ENCODE results near the gene NELFCD.
"Not testable (repeated sequence)": the region's sequence is repeated elsewhere in the genome, so short reads cannot be mapped to it uniquely, and the experiment has no call there.

The NELFCD gene

DNA sequence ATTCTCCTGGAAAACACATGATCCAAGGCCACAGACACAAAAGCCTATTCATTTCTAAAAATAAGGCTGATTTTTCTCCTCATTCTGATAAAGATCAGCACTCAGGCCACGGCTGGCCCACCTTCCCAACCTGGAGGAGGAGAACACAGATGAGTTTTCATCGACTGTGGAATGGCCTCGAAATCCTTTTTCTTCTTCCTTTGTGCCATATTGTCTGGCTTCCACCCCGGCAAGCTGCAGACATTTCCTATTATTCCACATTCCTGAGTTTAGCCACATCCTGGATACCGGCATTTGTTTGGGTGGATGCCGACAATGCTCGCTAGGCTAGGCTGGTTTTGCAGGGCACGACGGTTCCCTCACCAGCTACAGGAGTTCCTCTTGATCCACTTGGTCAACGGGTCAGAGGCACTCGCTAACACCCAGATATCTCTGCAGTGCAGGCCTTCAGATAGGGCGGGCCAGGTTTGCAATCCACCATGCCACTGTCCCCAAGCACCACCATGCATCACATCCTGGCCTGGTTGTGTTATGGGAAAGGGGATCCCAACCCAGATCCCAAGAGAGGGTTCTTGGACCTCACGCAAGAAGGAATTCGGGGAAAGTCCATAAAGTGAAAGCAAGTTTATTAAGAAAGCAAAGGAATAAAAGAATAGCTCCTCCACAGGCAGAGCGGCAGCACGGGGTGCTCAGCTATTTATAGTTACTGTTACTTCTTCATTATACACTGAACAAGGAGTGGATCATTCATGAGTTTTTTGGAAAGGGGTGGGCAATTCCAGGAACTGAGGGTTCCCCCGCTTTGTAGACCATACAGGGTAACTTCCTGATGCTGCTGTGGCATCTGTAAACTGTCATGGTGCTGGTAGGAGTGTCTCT, 30.2 kb downstream of the NELFCD start:
- DNase-seq, result peak in 1 of 2 experiments; percentile 83

DNA sequence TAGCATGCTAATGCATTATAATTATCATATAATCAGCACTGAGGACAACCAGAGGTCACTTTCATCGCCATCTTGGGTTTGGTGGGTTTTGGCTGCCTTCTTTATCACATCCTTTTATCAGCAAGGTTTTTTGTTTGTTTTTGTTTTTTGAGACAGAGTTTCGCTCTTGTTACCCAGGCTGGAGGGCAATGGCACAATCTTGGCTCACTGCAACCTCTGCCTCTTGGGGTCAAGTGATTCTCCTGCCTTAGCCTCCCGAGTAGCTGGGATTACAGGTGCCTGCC, 30.8 kb downstream of the NELFCD start:
- not testable (repeated sequence) for DNase-seq

- DNase-seq, result no peak
Observed at GRCh38 chr20:59013031-59013951, 32.2 kb downstream of the NELFCD start.

GRCh38 chr20:59013959-59014608, 33.0 kb downstream of the NELFCD start:
- DNase-seq, result no peak

- DNase-seq, result no peak
Observed at GRCh38 chr20:59014680-59015389, 33.8 kb downstream of the NELFCD start.

DNA sequence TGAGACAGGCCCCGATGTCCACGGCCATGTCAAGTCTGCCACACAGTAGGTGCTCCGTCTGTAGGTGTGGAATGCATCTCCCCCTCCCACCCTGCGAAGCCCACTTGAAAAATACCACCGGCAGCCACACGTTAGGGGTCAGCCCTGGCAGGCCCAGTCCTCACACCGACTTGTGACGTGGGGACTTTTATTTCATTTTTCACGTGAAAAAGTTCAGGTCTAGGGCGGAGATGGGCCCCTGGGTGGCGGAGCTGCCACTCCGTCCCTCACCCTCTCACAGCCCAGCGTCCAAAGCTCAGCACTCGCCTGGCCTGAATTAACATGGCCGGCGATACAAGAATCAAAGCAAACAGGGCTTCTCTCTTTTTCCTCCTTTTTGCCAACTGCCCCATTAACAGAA, 34.4 kb downstream of the NELFCD start:
- DNase-seq, result no peak

DNA sequence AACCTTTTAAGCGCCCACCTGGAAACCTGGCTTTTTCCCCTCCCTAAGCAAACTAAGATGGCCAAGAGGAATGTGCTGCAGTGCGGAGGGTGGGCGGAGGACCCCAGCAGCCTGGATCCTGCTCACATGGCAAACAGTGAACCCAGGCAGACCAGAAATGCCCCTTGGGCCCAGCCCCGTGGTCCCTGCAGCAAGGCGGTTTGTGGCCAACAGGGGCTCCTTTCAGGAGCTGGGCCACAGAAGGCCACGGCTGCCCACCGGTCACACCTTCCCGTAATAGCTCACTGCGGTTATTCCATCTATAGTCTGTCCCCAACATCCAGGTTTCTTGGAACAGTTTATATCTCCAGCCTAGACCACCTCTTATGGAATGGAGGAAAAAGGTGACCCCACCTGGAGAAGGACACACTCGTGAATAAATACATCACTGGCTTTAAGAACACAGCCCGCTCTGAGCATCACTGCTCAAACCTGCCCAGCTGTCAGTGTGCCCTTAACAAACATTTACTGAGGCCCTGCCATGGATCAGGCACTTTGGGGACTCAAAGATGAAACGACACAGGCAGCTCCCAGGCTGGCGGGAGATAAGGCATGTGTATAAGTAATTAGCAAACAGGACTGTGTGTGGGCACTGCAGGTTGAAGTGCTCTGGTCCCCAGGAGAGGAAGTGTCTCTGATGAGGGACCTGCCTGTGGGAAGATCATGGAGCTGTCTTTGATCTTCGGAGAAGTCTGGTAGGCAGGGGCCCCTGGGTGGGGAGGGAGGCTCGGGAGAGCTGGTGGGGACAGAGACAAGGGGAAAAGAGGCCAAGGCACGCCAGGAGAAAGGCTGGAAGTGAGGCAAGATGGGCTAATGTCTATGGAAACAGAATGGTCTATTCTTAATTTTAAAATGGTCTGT, 35.0 kb downstream of the NELFCD start:
- DNase-seq, result no peak

GRCh38 chr20:59016795-59017492, 35.9 kb downstream of the NELFCD start:
- no peak for DNase-seq

GRCh38 chr20:59017493-59018231, 36.6 kb downstream of the NELFCD start:
- no peak for DNase-seq

- no peak for DNase-seq
Observed at GRCh38 chr20:59018817-59019216, 37.8 kb downstream of the NELFCD start.

DNA sequence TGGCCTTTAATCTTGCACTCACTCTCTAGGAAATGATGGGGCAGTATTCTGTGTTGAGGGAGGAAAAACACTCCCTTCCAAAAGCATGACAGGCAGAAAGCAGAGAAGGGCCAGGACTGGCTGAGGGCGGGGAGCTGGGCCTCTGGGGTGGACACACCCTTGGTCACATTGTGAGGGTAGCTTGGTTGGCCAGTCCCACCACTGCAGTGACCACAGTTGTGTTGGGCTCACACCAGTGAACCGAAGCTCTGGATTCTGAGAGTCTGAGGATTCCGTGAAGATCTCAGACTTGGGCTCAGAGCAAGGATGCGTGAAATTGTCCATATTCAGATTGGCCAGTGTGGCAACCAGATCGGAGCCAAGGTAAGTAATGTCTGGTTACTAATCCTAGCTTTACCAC, 38.2 kb downstream of the NELFCD start, which contains the start of gene TUBB1:
TUBB1 (plus strand) TSS at position 213 of the 400 bp plus-strand sequence; CDS start at position 307, 94 bp downstream.
- no peak for DNase-seq

GRCh38 chr20:59020938-59021551, 40.0 kb downstream of the NELFCD start:
- DNase-seq, result no peak

DNA sequence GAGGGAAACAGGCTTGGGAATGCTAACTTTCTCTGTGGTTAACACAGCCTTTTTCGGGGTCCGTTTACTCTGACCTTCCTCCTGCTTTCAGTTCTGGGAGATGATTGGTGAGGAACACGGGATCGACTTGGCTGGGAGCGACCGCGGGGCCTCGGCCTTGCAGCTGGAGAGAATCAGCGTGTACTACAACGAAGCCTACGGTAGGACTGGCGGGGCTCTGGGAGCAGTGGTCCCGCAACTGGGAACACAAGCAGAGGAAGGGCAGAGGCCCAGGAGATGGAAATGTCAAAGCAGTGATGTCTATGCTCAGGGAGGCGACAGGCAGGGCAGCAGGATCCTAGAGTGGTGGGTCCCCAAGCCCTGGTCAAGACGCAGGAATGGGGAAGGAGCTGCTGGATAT, 41.7 kb downstream of the NELFCD start:
- DNase-seq, result no peak

DNA sequence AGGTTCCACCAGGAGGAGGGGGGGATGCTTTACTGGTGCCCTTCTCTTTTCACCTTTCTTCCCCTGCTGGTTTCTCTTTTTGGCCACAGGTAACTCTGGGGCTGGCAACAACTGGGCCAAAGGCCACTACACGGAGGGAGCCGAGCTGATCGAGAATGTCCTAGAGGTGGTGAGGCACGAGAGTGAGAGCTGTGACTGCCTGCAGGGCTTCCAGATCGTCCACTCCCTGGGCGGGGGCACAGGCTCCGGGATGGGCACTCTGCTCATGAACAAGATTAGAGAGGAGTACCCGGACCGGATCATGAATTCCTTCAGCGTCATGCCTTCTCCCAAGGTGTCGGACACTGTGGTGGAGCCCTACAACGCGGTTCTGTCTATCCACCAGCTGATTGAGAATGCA, 42.6 kb downstream of the NELFCD start:
- DNase-seq, result no peak

DNA sequence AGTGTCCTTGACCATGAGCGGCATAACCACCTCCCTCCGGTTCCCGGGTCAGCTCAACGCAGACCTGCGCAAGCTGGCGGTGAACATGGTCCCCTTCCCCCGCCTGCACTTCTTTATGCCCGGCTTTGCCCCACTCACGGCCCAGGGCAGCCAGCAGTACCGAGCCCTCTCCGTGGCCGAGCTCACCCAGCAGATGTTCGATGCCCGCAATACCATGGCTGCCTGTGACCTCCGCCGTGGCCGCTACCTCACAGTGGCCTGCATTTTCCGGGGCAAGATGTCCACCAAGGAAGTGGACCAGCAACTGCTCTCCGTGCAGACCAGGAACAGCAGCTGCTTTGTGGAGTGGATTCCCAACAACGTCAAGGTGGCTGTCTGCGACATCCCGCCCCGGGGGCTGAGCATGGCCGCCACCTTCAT, 43.1 kb downstream of the NELFCD start:
- DNase-seq, result no peak

GRCh38 chr20:59025086-59025485, 44.0 kb downstream of the NELFCD start:
- DNase-seq, result no peak

- no peak for DNase-seq
Observed at GRCh38 chr20:59025511-59025910, 44.5 kb downstream of the NELFCD start.

DNA sequence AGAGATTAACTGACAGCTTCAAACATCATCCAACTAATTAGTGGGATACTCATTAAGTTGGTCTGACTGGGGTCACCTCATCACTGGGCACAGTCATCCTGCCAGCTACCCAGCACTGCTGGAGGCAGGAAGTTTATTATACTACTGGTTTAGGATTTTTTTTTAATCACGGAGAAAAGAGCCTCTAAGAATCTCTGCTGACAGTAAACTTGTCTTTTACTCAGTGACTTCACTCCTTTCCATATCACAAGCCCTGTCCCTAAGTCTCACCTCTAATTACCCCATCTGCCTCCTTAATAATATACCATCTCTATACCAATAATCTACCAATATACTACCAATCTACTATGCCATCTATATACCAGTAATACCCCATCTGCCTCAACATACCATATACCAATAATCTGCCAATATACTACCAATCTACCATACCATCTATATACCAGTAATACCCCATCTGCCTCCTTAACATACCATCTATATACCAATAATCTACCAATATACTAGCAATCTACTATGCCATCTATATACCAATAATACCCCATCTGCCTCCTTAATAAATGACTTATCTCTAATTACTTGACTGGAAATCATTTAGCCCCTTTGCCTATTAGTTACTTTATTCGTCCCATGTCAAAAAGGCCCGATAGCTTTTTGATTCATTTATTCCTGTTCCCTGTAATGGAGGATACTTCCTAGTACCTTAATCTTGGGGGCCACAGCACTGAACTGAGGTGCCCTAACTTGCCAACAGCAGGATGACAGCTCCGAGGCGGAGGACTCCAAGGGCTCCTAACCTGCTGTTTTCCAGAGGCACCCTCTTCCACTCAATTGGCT, 46.1 kb downstream of the NELFCD start:
- no peak for DNase-seq
